Smooth muscle cell (in vitro differentiated cells): ENCODE measurements around the gene RFX8. TPM values are rescaled to one million over a fixed set of nuclear protein-coding genes. Genes with fewer than 3 reads are reported as not detected.

Source experiments
- DNase-seq: peaks from one replicate; lab custom pipeline; 2025; ENCODE audit not compliant: unreplicated experiment; lab: John Stamatoyannopoulos, UW
- H2AFZ ChIP-seq: fragments of 200-600 bp; sonication (generic); 2 replicates; pipeline ENCODE4 v1.6.0; 2016; ENCODE audit warnings: antibody characterized with exemption, low read depth, mild to moderate bottlenecking
- H3F3A ChIP-seq: fragments of 200-600 bp; sonication (generic); 2 replicates; pipeline ENCODE4 v1.6.0; 2017; ENCODE audit warnings: antibody characterized with exemption, low read depth
- H3K27ac ChIP-seq: fragments of 200-600 bp; sonication (generic); 2 replicates; pipeline ENCODE4 v1.5.1; 2016; ENCODE audit warnings: low read depth, mild to moderate bottlenecking
- H3K27me3 ChIP-seq: fragments of 200-600 bp; sonication (generic); 2 replicates; pipeline ENCODE4 v1.6.1; 2016; ENCODE audit warnings: low read depth, mild to moderate bottlenecking
- H3K36me3 ChIP-seq: fragments of 200-600 bp; sonication (generic); 2 replicates; pipeline ENCODE4 v1.5.1; 2016; ENCODE audit warnings: low read depth
- H3K4me1 ChIP-seq: fragments of 200-600 bp; sonication (generic); 2 replicates; pipeline ENCODE4 v1.5.1; 2016; ENCODE audit warnings: low read depth
- H3K4me2 ChIP-seq: fragments of 200-600 bp; sonication (generic); 2 replicates; pipeline ENCODE4 v1.6.0; 2016; ENCODE audit warnings: mild to moderate bottlenecking
- H3K4me3 ChIP-seq: fragments of 200-600 bp; sonication (generic); 2 replicates; pipeline ENCODE4 v1.5.1; 2016; ENCODE audit warnings: mild to moderate bottlenecking
- H3K79me2 ChIP-seq: fragments of 200-600 bp; sonication (generic); 2 replicates; pipeline ENCODE4 v1.6.0; 2016; ENCODE audit warnings: low read depth, mild to moderate bottlenecking
- H3K9ac ChIP-seq: fragments of 200-600 bp; sonication (generic); 2 replicates; pipeline ENCODE4 v1.6.0; 2016; ENCODE audit warnings: low read depth
- H3K9me3 ChIP-seq: fragments of 200-600 bp; sonication (generic); replicated peaks from 2 replicates; pipeline ENCODE4 v1.5.1; 2016; ENCODE audit warnings: low read depth
- H4K20me1 ChIP-seq: fragments of 200-600 bp; sonication (generic); 2 replicates; pipeline ENCODE4 v1.6.0; 2016; ENCODE audit warnings: low read depth
- CTCF ChIP-seq: fragments of 200-600 bp; sonication (generic); IDR thresholded peaks from 2 replicates; pipeline ENCODE4 v1.5.1; 2017; ENCODE audit warnings: borderline replicate concordance, mild to moderate bottlenecking, antibody characterized with exemption; ENCODE audit not compliant: insufficient read depth, poor library complexity, severe bottlenecking
- WGBS: methylation state at CpG from one replicate; pipeline ENCODE4 v1.1.7; 2016; ENCODE audit warnings: low lambda C conversion rate; 5-methylcytosine and 5-hydroxymethylcytosine counted together
- polyA plus RNA-seq: library from polyadenylated mRNA; unstranded; fragments of >200 nt; fragmentation: Nextera tagmentation; extraction: Ambion mirVana; gene quantifications from 2 replicates; pipeline ENCODE4 v1.2.1, GENCODE V29; 2016
- total RNA-seq: library from RNA; depleted of rRNA; stranded (reverse); fragments of >200 nt; gene quantifications from 2 replicates; pipeline ENCODE4 v1.2.3, GENCODE V29; 2014

Gene RFX8
- total and polyA plus RNA-seq, 2 experiments from 2014 or later, result 2.3 to 3.0 TPM

GRCh38 chr2:101426822-101427221 is 48.1 kb downstream of the RFX8 start:
- Histone ChIP-seq H3K9me3 (no peaks in the 10 kb centered on the region), H3F3A (no peaks in the 10 kb centered on the region), H3K27me3 (no peaks in the 10 kb centered on the region), H3K79me2 (no peaks in the 10 kb centered on the region), H3K27ac (no peak overlapping the region), H3K4me1 (no peaks in the 10 kb centered on the region), H3K4me3 (no peak overlapping the region), H3K4me2 (no peak overlapping the region), H3K36me3 (no peaks in the 10 kb centered on the region), H3K9ac (no peak overlapping the region), H4K20me1 (no peaks in the 10 kb centered on the region), H2AFZ (no peak overlapping the region)
- no peak for DNase-seq
- WGBS, result 94% methylated on average over 7 of the region's 7 CpGs
- no peak for TF ChIP-seq CTCF

DNA sequence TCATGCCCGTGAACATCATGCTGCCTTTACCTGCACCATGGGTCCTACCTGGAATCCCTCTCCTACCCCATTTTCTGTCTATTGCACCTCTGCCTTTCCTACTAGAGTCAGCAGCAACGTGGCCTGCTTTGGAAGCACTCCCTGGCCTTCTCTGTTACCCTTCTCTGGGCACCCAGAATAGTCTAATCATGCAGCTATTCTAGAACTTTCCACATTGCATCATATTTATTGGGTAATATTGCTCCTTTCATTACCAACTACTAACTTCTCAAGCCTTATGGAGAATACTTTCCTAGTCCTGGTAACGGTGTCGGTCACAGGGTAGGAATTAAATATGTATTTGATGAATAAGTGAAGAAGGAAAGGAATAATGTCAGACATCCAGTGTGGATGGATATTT is 54.3 kb downstream of the RFX8 start:
- 92% methylated on average over 4 of the region's 4 CpGs for WGBS
- H3K36me3 ChIP-seq, result no peaks in the 10 kb centered on the region
- no peaks in the 10 kb centered on the region for H3K27me3 ChIP-seq
- DNase-seq, result no peak
- no peaks in the 10 kb centered on the region for H3K4me1 ChIP-seq
- TF ChIP-seq CTCF, result no peak
- H3K9ac ChIP-seq, result no peak overlapping the region
- no peak overlapping the region for H3K4me2 ChIP-seq
- H4K20me1 ChIP-seq, result no peaks in the 10 kb centered on the region
- no peaks in the 10 kb centered on the region for H3K79me2 ChIP-seq
- H3F3A ChIP-seq, result no peaks in the 10 kb centered on the region
- H3K4me3 ChIP-seq, result no peak overlapping the region
- no peak overlapping the region for H2AFZ ChIP-seq
- no peak overlapping the region for H3K27ac ChIP-seq
- no peaks in the 10 kb centered on the region for H3K9me3 ChIP-seq

DNA sequence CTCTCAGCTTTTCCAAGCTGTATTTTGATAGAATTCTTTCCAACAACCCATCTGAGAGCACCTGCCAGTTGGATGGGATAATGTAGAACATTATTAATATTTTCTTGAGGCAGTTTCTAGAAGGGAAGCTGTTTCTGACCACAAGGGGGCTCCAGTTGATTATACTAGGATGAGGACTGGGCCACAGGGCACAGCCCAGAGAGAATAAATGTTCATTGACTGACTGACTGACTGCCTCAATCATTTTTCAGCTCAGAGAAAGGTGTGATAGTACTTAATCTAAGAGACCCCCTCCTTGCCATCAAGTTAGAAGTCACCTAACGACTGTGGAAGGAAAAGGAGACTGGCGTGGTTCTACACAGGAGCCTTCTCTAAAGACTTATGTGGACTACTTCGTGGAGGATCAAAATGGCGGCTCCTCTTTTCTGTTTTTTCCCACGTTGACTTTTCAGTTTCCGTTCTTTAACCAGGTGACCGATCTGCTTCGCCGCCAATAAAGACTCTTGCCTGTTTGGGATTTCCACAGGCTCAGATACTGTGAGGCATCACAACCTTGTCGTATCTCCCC is 55.7 kb downstream of the RFX8 start:
- Histone ChIP-seq H2AFZ (no peak overlapping the region), H3K9ac (no peak overlapping the region), H3K4me2 (no peak overlapping the region), H3K27ac (no peak overlapping the region), H3K4me1 (no peaks in the 10 kb centered on the region), H3K9me3 (no peaks in the 10 kb centered on the region), H3K36me3 (no peaks in the 10 kb centered on the region), H3K4me3 (no peak overlapping the region), H3K79me2 (no peaks in the 10 kb centered on the region), H3F3A (no peaks in the 10 kb centered on the region), H4K20me1 (no peaks in the 10 kb centered on the region), H3K27me3 (no peaks in the 10 kb centered on the region)
- WGBS, result 89% methylated on average over 10 of the region's 10 CpGs
- no peak for DNase-seq
- peak; percentile 84 for TF ChIP-seq CTCF

- H3K79me2 ChIP-seq, result no peaks in the 10 kb centered on the region
- H3K27ac ChIP-seq, result no peak overlapping the region
- no peaks in the 10 kb centered on the region for H3K36me3 ChIP-seq
- H3K4me1 ChIP-seq, result no peaks in the 10 kb centered on the region
- H3K27me3 ChIP-seq, result no peaks in the 10 kb centered on the region
- H3K9ac ChIP-seq, result no peak overlapping the region
- no peaks in the 10 kb centered on the region for H3K9me3 ChIP-seq
- DNase-seq, result no peak
- no peak for TF ChIP-seq CTCF
- no peak overlapping the region for H2AFZ ChIP-seq
- no peak overlapping the region for H3K4me3 ChIP-seq
- H4K20me1 ChIP-seq, result no peaks in the 10 kb centered on the region
- no peaks in the 10 kb centered on the region for H3F3A ChIP-seq
- H3K4me2 ChIP-seq, result no peak overlapping the region
- 78% methylated on average over 12 of the region's 12 CpGs for WGBS
These were observed 56.3 kb downstream of the RFX8 start for GRCh38 chr2:101418460-101419095.
